Adrenal gland (tissue), 5 donors: ENCODE results near the gene FPGT.

Experiments
- CTCF ChIP-seq, 6 experiments: fragments of 450-650 bp in 4 of 6; fragments of 200-600 bp in 2 of 6; sonication (generic) in 1 of 6; IDR thresholded peaks; 1 replicate in 5 of 6; 2 replicates in 1 of 6; pipeline versions ENCODE4 v1.5.1 to v1.8.0; 2016 to 2021; ENCODE audit warnings: antibody characterized with exemption in 6 of 6, mild to moderate bottlenecking in 2 of 6, moderate library complexity in 1 of 6
- POLR2A ChIP-seq, 2 donors: fragments of 450-650 bp; IDR thresholded peaks; one replicate each; pipeline ENCODE4 v1.6.1; 2017; ENCODE audit warnings: antibody characterized with exemption in 2 of 2, mild to moderate bottlenecking in 2 of 2, moderate library complexity in 1 of 2
- donor health status: DM: no; HTN: no; CAD: no.

GRCh38 chr1:74237787-74238186, 39.7 kb downstream of the FPGT start:
- TF ChIP-seq CTCF (IDR thresholded peaks at IDR 0.05): no peak
- TF ChIP-seq POLR2A (IDR thresholded peaks at IDR 0.05): no peak
